ENCODE results near the gene GHR. TPM values are rescaled to one million over a fixed set of nuclear protein-coding genes. Genes with fewer than 3 reads are reported as not detected.

Gene GHR
- total RNA-seq (0.27 and 0.39 TPM in 2 replicates), polyA plus RNA-seq (0.22 and 0.28 TPM in 2 replicates), polyA minus RNA-seq (0.46 and 1.2 TPM in 2 replicates), Bru-seq, nascent RNA (percentile 27 among the genes with signal in this experiment), BruChase-seq, experiment 1, labeled RNA remaining after a 6-hour chase (percentile 21 among the genes with signal in this experiment), BruChase-seq, experiment 2, labeled RNA remaining after a 2-hour chase (percentile 29 among the genes with signal in this experiment)
- polyA plus RNA-seq (2011; cell fraction: cytosol; rRNA removed), result 0.14 and 0.23 TPM in 2 replicates
- polyA plus RNA-seq (2011; cell fraction: nucleus; rRNA removed), result 0.38 TPM in 2 replicates
- polyA plus RNA-seq (2012), result 0.23 and 0.26 TPM in 2 replicates
- not detected for polyA minus RNA-seq (2011; cell fraction: cytosol; rRNA and poly(A)+ RNA removed)
- polyA minus RNA-seq (2011; cell fraction: nucleus; rRNA and poly(A)+ RNA removed), result 0.38 TPM in 2 replicates
- long read RNA-seq, result 0 reads

- dilution Hi-C loops (cut with MboI; ENCODE audit: extremely low pct_ligation_motif_present, low sequenced_read_pairs), result no loop called here
- Histone ChIP-seq H3K27ac (ENCODE audit: insufficient read depth, low read depth, low read length) (no peak within 1 kb of the TSS), H3K4me3 (replicated peaks in 1 of 3; ENCODE audit: insufficient read depth in 1 of 3, low read depth in 1 of 3, low read length in 3 of 3) (peak within 1 kb of the TSS; percentile 8 to 39 (median 18)), H3K9me3 (replicated peaks; ENCODE audit: control insufficient read depth, insufficient read depth, low read length) (no peaks in the 10 kb centered on the region), H3K27me3 (ENCODE audit: control insufficient read depth in 2 of 2, insufficient read depth in 2 of 2, low read length in 2 of 2) (peaks cover 12% of the 10 kb centered on the region in 2 experiments), H3K4me1 (ENCODE audit: control insufficient read depth, extremely low read depth, insufficient read depth, low read length) (peaks cover 4% of the 10 kb centered on the region), H4K20me1 (replicated peaks; ENCODE audit: control insufficient read depth, extremely low read depth, insufficient read depth, low read length) (no peaks in the 10 kb centered on the region), H3K9ac (replicated peaks; ENCODE audit: extremely low read depth, insufficient read depth, low read length) (no peak within 1 kb of the TSS), H3K9me1 (replicated peaks; ENCODE audit: control insufficient read depth, extremely low read depth, insufficient read depth, low read length) (no peaks in the 10 kb centered on the region), H3K4me2 (ENCODE audit: insufficient read depth, low read length) (peak within 1 kb of the TSS; percentile 82), H2AFZ (ENCODE audit: low read depth, low read length) (peak within 1 kb of the TSS; percentile 95), H3K79me2 (ENCODE audit: control insufficient read depth, insufficient read depth, low read length) (no peaks in the 10 kb centered on the region), H3K36me3 (ENCODE audit: control insufficient read depth in 2 of 2, extremely low read depth in 1 of 2, insufficient read depth in 2 of 2, low read length in 2 of 2) (no peaks in the 10 kb centered on the region)
- CTCF ChIA-PET, result interaction anchor here (0.6 to 5.2 kb wide), 26 partner anchors 9 to 966 kb away, joined by 3 to 75 read pairs (median 4); partner anchors contain the start of genes FBXO4 and RIMOC1
- TF ChIP-seq CTCF (IDR thresholded peaks at IDR 0.05; ENCODE audit: extremely low read depth in 1 of 2, insufficient read depth in 1 of 2, low read depth in 1 of 2, low read length in 2 of 2) (peak; percentile 60 to 74), MAX (IDR thresholded peaks at IDR 0.05; ENCODE audit: insufficient read depth, insufficient read length) (no peak), POLR2AphosphoS5 (IDR thresholded peaks at IDR 0.05; ENCODE audit: insufficient read depth, low read depth, low read length) (no peak)
- DNase-seq (ENCODE audit: low read depth, low spot score) (peak; percentile 89), FAIRE-seq (peak; percentile 94)
- no TSS peak for BruUV-seq (replicated peaks)
- POLR2A ChIA-PET, result no interaction called here
- intact Hi-C loops (cut with micrococcal nuclease), result loop anchor here (1.0 kb wide), 4 partner anchors 160 to 466 kb away; no protein-coding TSS in a partner anchor
These were observed at the start of gene GHR for GRCh38 chr5:42423285-42424165. Gene GHR, plus strand, starts transcription at chr5:42423439. Its CDS starts 142,436 bp downstream, at chr5:42565875.
